Bronchial epithelial cell (primary cell): Measurements from ENCODE around the gene SLC9A9. TPM values are rescaled to one million over a fixed set of nuclear protein-coding genes. Genes with fewer than 3 reads are reported as not detected.
A peak's percentile ranks its signal among the peaks of the same experiment; 100 is the strongest.

ENCODE experiments used
- DNase-seq: peaks from one replicate; pipeline ENCODE4 v3.0.0-alpha.2; 2010; ENCODE audit warnings: low read depth
- FAIRE-seq: peaks from 2 replicates; lab custom pipeline; 2011; peaks lifted over from hg19 to GRCh38; lab: Jason Lieb, UNC
- H3K27me3 ChIP-seq: 2 replicates; pipeline ENCODE4 v1.5.1; 2011; ENCODE audit warnings: low read length; ENCODE audit not compliant: control insufficient read depth, insufficient read depth
- H3K36me3 ChIP-seq: 2 replicates; pipeline ENCODE4 v1.5.1; 2011; ENCODE audit warnings: low read length; ENCODE audit not compliant: control insufficient read depth, insufficient read depth
- H3K4me3 ChIP-seq: 2 replicates; pipeline ENCODE4 v1.5.1; 2011; ENCODE audit warnings: mild to moderate bottlenecking, low read depth, low read length, control low read depth
- total RNA-seq: library from RNA; depleted of rRNA; stranded (reverse); fragments of >200 nt; gene quantifications from 2 replicates; pipeline ENCODE4 v1.2.1, GENCODE V29; 2014
- TF ChIP-seq, protein P1 (sequence below): IDR thresholded peaks from 2 replicates; pipeline ENCODE4 v1.5.1; 2011; ENCODE audit warnings: mild to moderate bottlenecking, moderate library complexity, low read length, control low read depth, inconsistent platforms; ENCODE audit not compliant: insufficient read depth, severe bottlenecking

The SLC9A9 gene
- total RNA-seq, 1 donor from 2014 or later: 1.3 TPM

DNA sequence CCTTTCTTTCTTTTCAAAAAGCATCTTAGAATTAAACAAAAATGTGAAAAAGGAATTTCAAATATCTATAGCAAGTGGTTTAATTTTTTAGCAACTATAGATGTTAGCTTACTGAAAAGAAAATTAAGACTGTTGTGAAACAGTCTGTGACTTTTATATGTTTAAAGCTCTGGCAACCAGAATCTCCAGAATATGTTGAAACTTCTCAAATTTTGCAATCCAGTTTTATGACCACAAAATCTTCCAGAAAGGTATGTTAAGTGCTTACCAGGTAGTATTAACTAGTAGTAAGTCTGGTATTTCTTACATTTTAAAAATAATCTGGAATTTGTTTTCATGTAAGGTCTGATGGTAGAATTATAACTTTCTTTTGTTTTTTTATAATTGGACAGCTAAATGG lies 235.0 kb downstream of the SLC9A9 start:
- Histone ChIP-seq H3K4me3 (no peak overlapping the region), H3K36me3 (no peaks in the 10 kb centered on the region), H3K27me3 (no peaks in the 10 kb centered on the region)
- TF ChIP-seq, protein P1, sequence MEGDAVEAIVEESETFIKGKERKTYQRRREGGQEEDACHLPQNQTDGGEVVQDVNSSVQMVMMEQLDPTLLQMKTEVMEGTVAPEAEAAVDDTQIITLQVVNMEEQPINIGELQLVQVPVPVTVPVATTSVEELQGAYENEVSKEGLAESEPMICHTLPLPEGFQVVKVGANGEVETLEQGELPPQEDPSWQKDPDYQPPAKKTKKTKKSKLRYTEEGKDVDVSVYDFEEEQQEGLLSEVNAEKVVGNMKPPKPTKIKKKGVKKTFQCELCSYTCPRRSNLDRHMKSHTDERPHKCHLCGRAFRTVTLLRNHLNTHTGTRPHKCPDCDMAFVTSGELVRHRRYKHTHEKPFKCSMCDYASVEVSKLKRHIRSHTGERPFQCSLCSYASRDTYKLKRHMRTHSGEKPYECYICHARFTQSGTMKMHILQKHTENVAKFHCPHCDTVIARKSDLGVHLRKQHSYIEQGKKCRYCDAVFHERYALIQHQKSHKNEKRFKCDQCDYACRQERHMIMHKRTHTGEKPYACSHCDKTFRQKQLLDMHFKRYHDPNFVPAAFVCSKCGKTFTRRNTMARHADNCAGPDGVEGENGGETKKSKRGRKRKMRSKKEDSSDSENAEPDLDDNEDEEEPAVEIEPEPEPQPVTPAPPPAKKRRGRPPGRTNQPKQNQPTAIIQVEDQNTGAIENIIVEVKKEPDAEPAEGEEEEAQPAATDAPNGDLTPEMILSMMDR: no peak
- no peak for DNase-seq
- FAIRE-seq: no peak

DNA sequence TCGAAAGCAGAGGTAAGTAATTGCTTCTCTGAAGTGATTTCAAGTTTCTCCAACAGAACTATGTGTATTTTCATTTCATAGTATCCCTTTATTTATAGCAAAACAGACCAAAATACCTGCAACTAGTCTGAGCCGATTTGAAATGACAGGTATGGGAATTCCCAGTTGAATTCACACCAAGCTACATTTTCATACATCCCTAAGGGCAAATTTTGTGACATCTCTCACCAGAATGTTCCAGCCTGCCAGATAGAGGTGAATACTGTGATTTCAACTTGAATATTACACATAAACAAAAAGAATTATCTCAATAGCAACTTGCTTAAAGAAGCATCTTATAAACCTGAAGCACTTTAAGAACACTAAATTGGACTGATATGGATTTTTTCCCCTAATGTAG lies 235.7 kb downstream of the SLC9A9 start:
- Histone ChIP-seq H3K4me3 (no peak overlapping the region), H3K36me3 (no peaks in the 10 kb centered on the region), H3K27me3 (no peaks in the 10 kb centered on the region)
- TF ChIP-seq, protein P1: no peak
- FAIRE-seq (no peak), DNase-seq (peak; percentile 42)

DNA sequence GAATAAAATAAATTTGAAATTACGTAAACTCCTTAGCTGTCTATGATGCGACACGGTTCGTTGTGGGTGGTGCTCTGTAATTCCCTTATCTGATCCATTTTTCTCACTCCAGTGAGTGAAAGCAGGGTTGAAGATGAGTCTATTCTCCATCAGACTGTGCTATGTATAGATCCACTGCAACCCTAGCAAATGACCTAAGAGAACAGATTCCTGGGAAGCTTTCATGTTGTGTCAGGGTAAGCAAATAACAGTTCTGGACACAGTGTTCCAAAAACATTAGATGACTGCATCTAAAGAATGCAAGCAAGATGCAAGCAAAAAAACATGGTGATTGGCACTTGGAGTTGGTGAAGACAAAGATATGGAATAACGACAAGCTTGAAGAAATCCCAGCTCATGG lies 239.3 kb downstream of the SLC9A9 start:
- FAIRE-seq: no peak
- TF ChIP-seq, protein P1: no peak
- Histone ChIP-seq H3K4me3 (no peak overlapping the region), H3K36me3 (no peaks in the 10 kb centered on the region), H3K27me3 (no peaks in the 10 kb centered on the region)
- peak; percentile 72 for DNase-seq

DNA sequence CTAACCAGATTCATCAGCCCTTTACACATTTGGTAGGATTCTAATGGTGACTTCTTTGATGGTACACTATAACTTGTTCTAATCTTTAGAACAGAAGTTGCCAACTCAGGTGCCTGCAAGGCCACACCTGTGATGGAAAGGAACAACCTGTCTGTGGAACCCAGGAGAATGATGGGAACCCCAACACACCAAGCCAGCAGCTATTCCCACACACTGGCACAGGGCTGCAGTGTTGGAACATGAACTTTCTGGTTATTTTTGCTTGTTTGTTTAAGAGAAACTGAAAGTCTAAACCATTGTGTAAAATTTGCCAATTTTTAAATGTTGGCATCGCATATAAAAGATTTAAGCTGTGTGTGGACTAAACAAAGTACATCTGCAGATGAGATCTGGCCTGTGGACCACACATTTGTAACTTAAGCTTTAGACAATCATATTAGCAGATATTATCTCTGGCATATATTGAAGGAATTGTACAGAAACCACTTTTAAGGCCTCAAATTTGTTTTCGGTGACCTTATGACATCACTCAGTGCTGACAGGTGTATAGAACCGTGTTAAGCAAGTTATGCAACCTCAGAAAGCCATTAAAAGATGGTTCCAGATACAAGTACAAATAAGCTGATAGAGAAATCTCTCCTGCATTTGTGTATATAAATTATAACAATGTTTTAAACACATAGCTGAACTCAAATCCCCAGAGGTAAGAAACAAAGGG lies 242.9 kb downstream of the SLC9A9 start:
- H3K36me3 ChIP-seq: no peaks in the 10 kb centered on the region
- H3K27me3 ChIP-seq: no peaks in the 10 kb centered on the region
- H3K4me3 ChIP-seq: no peak overlapping the region
- TF ChIP-seq, protein P1: no peak
- FAIRE-seq (no peak), DNase-seq (no peak)

DNA sequence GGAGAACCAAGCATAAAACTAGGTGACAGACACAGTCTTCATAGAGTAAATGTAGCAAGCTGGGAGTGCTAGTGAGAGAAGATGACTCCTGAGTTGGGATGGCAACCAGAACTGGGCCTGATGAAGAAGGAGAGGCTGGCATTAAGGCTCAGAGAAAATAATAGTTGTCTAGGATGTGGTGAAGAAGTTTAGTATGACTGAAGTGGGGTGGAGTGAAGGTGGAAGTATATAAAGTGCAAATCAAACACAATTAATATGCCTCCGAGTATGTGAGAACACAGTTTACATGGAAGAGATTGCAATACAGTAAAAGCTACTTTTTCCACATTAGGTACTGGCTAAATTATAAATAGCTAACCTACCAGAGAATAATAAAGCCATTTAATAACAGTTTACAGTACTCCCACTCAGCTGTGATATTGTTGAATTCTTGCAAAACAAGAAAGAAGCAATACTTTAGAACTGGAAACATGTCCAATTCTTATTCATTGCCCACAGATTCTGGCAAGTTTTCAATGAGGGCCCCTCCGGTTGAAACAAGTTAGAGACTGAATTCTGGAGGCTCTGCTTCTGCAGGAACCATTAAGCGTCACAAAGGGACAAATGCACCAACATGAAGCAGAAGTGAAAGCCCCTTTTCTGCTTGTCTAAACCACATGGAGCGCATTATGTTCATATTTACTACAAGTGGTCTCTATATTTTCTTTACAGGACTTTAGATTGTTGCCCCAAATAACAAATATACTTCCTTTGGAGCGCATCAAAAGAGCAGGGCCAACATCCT lies 243.7 kb downstream of the SLC9A9 start:
- no peak for FAIRE-seq
- no peak for DNase-seq

More for the DNA sequence above, 243.7 kb downstream of the SLC9A9 start:
- TF ChIP-seq, protein P1: no peak
- Histone ChIP-seq H3K27me3 (no peaks in the 10 kb centered on the region), H3K36me3 (no peaks in the 10 kb centered on the region), H3K4me3 (no peak overlapping the region)
